Stimulated activated CD8-positive, alpha-beta memory T cell treated with anti-CD3 and anti-CD28 coated beads, Interleukin-4, amount 100 ng/mL, for 48 hours (primary cell): ENCODE data around the gene FHIP2A.

Source experiments
- DNase-seq: peaks from one replicate; pipeline ENCODE4 v3.0.0-alpha.2; 2020

Gene FHIP2A

GRCh38 chr10:114857922-114858629 is 36.5 kb downstream of the FHIP2A start:
- no peak for DNase-seq

GRCh38 chr10:114859222-114859621 is 37.6 kb downstream of the FHIP2A start:
- no peak for DNase-seq

DNA sequence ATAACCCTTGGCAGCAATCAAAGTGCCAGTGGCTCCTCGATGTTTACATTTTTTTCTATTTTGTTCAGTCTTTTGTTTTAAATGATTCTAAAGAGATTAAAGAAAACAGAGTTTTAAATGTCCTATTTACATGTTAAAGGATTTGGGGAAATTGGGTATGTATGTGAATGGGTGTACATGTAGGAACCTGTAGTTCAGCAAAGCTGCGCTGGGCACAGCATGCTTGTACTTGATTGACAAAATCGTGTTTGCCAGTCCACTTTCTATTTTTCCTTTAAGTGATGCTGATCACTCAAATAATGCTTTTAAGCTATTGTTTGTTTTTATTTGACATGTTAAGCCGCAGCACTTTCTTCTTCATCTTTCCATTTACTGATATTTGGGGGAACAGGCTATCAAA is 40.9 kb downstream of the FHIP2A start:
- DNase-seq = no peak

DNA sequence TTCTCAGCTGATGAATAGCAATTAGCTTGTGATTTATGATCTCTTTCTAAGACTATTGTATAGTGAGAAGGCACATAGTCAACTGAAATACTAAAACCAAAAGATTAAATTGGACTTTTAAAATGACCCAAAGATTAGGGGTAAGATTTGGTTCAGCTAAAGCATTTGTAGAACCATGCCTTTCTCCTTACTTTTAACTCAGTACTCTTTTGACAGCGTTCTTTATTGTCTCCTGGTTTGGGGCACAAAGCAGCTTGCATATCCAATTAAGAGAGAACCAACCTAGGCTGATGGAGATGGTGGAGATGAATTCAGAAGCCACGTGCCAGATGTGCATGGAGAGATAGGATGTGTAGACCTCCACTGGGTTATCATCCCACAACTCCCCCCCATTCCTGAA is 45.8 kb downstream of the FHIP2A start:
- no peak for DNase-seq

- no peak for DNase-seq
Observed at GRCh38 chr10:114868870-114869519, 47.4 kb downstream of the FHIP2A start.

GRCh38 chr10:114869520-114869892 is 47.9 kb downstream of the FHIP2A start:
- no peak for DNase-seq

- DNase-seq = no peak
Observed at GRCh38 chr10:114870486-114870885, 48.9 kb downstream of the FHIP2A start.

DNA sequence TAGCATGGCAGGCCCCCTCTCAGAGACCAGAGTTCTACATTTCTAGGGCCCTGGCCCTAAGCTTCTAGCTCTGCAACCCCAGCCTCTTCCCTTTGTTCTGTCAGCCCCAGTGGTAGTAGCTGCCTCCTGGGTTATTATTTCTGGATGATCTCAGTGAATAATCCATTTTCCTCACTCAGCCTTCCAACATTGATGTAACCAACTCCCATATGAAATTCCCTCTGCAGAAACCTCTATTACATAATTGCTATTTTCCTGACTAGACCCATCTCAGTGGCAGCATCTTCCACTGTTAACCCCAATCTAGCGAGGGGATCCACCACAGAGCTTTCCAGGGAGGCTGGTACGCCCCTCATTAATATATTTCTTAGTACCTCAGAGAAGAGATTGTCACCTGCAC is 49.8 kb downstream of the FHIP2A start:
- no peak for DNase-seq
